T-helper 1 cell treated with Interleukin-12 subunit alpha and Interleukin-12 subunit beta and Interleukin-4 antibody, amounts not matched to agents 30 ng/mL and 1 ng/mL, for 36 hours (primary cell): Measurements from ENCODE around the gene PHF1. TPM values are rescaled to one million over a fixed set of nuclear protein-coding genes. Genes with fewer than 3 reads are reported as not detected.

ENCODE experiments used
- intact Hi-C: fragments of 100-400 bp; cut with micrococcal nuclease; formaldehyde crosslinking; loops from one replicate; pipeline ENCODE4 v1.15.1; 2024
- total RNA-seq: library from RNA; stranded (reverse); gene quantifications from 2 replicates; pipeline ENCODE4 v1.2.3, GENCODE V29; 2022

The PHF1 gene
- total RNA-seq, 1 donor from 2014 or later: 37.1 TPM

- intact Hi-C loops: loop anchor here (1.0 to 5.0 kb wide), 2 partner anchors 103 to 142 kb away; no protein-coding TSS in a partner anchor
Observed at GRCh38 chr6:33428966-33429749, 18.3 kb downstream of the PHF1 start.

- intact Hi-C loops: loop anchor here (5.0 kb wide), 1 partner anchor 103 kb away; no protein-coding TSS in a partner anchor
Observed at GRCh38 chr6:33429750-33430052, 18.9 kb downstream of the PHF1 start.

- intact Hi-C loops: no loop called here
Observed at GRCh38 chr6:33430334-33430733, 19.5 kb downstream of the PHF1 start.

GRCh38 chr6:33430991-33431879 is 20.4 kb downstream of the PHF1 start:
- intact Hi-C loops: loop anchor here (1.0 kb wide), 1 partner anchor 23 kb away; the partner anchor contains the start of gene ZBTB9

GRCh38 chr6:33431880-33432541 is 21.2 kb downstream of the PHF1 start:
- intact Hi-C loops: loop anchor here (1.0 kb wide), 1 partner anchor 22 kb away; the partner anchor contains the start of gene ZBTB9

GRCh38 chr6:33432546-33432945 is 21.7 kb downstream of the PHF1 start:
- intact Hi-C loops: no loop called here

- intact Hi-C loops: no loop called here
Observed at GRCh38 chr6:33433001-33433543, 22.3 kb downstream of the PHF1 start.

GRCh38 chr6:33433544-33434191 is 22.9 kb downstream of the PHF1 start:
- intact Hi-C loops: no loop called here

GRCh38 chr6:33434961-33435360 is 24.1 kb downstream of the PHF1 start:
- intact Hi-C loops: no loop called here

GRCh38 chr6:33437666-33438065 is 26.9 kb downstream of the PHF1 start:
- intact Hi-C loops: no loop called here

- intact Hi-C loops: no loop called here
Observed at GRCh38 chr6:33438978-33439594, 28.3 kb downstream of the PHF1 start.

GRCh38 chr6:33439956-33440648 is 29.3 kb downstream of the PHF1 start:
- intact Hi-C loops: no loop called here

GRCh38 chr6:33440649-33441309 is 30.0 kb downstream of the PHF1 start:
- intact Hi-C loops: no loop called here

- intact Hi-C loops: no loop called here
Observed at GRCh38 chr6:33441457-33441856, 30.6 kb downstream of the PHF1 start.

GRCh38 chr6:33442283-33442682 is 31.5 kb downstream of the PHF1 start:
- intact Hi-C loops: no loop called here

- intact Hi-C loops: no loop called here
Observed at GRCh38 chr6:33443025-33443424, 32.2 kb downstream of the PHF1 start.

- intact Hi-C loops: no loop called here
Observed at GRCh38 chr6:33443619-33444504, 33.0 kb downstream of the PHF1 start.

- intact Hi-C loops: no loop called here
Observed at GRCh38 chr6:33445119-33445603, 34.3 kb downstream of the PHF1 start.
